MM.1S (cell line): ENCODE measurements around the gene TSHR.

ENCODE experiments used
- EZH2 ChIP-seq: fragments of 300-600 bp; sonication (generic); optimal IDR thresholded peaks from 2 replicates; pipeline ENCODE3; 2017; ENCODE audit warnings: low read depth, mild to moderate bottlenecking, antibody characterized with exemption, low read length, mixed read lengths
- TF ChIP-seq, protein P1 (sequence below): fragments of 300-600 bp; sonication (generic); IDR thresholded peaks from 2 replicates; pipeline ENCODE4 v1.5.1; 2016; ENCODE audit warnings: antibody characterized with exemption, low read length, mixed read lengths

GRCh38 chr14:80948291-80948690, 7.1 kb upstream of the TSHR start:
- TF ChIP-seq, protein P1, sequence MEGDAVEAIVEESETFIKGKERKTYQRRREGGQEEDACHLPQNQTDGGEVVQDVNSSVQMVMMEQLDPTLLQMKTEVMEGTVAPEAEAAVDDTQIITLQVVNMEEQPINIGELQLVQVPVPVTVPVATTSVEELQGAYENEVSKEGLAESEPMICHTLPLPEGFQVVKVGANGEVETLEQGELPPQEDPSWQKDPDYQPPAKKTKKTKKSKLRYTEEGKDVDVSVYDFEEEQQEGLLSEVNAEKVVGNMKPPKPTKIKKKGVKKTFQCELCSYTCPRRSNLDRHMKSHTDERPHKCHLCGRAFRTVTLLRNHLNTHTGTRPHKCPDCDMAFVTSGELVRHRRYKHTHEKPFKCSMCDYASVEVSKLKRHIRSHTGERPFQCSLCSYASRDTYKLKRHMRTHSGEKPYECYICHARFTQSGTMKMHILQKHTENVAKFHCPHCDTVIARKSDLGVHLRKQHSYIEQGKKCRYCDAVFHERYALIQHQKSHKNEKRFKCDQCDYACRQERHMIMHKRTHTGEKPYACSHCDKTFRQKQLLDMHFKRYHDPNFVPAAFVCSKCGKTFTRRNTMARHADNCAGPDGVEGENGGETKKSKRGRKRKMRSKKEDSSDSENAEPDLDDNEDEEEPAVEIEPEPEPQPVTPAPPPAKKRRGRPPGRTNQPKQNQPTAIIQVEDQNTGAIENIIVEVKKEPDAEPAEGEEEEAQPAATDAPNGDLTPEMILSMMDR: no peak
- TF ChIP-seq EZH2: no peak
